Measurements from ENCODE around the gene TSPAN2.

TSPAN2 gene

DNA sequence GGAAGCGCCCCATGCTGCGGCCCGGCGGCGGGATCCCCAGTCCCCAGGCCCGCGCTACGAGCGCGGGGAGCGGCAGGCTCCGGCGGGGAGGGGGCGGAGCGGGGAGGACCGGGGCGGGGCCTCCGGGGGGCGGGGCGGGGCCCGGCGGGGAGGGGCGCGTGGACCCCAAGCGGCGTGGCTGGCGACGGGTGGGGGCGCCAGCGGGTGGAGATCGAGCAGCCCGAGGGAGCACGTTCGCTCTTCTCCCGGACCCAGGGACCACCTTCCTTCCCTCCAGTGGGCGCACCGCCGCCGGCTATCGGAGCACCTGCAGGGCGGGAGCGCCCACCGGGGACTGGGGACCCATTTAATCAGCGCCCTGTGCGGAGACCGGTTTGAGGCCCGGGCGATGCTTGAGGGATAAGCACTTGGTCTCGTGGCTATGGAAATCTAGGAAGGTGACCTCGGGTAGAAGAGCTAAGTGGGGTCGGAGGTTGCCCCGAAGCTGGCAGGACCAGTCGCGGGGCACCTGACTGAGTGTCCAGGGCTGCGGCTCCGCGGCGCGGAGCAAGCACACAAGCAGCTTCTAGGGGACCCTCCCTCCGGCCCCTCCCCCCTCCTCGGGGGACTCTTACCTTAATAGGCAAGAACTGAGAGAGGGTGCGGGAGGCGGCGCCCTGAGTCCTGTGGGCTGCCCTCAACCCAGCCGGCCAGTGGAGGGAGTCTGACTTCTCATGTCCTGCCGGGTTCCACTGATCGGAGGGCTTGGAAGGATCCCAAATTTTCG is at the start of gene TSPAN2:
Gene TSPAN2 (minus strand): TSS at position 84 of the 766 bp plus-strand sequence. CDS start 71 bp downstream, at position 13.
- peak; percentile 47 for DNase-seq (ENCODE audit: low spot score)
- TF ChIP-seq, protein P1, sequence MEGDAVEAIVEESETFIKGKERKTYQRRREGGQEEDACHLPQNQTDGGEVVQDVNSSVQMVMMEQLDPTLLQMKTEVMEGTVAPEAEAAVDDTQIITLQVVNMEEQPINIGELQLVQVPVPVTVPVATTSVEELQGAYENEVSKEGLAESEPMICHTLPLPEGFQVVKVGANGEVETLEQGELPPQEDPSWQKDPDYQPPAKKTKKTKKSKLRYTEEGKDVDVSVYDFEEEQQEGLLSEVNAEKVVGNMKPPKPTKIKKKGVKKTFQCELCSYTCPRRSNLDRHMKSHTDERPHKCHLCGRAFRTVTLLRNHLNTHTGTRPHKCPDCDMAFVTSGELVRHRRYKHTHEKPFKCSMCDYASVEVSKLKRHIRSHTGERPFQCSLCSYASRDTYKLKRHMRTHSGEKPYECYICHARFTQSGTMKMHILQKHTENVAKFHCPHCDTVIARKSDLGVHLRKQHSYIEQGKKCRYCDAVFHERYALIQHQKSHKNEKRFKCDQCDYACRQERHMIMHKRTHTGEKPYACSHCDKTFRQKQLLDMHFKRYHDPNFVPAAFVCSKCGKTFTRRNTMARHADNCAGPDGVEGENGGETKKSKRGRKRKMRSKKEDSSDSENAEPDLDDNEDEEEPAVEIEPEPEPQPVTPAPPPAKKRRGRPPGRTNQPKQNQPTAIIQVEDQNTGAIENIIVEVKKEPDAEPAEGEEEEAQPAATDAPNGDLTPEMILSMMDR (IDR thresholded peaks at IDR 0.05; ENCODE audit: borderline replicate concordance, control extremely low read depth, extremely low read depth, insufficient read depth, missing control alignments) = no peak
- in situ Hi-C loops (cut with MboI; ENCODE audit: low sequenced_read_pairs, unreplicated experiment) = no loop called here

DNA sequence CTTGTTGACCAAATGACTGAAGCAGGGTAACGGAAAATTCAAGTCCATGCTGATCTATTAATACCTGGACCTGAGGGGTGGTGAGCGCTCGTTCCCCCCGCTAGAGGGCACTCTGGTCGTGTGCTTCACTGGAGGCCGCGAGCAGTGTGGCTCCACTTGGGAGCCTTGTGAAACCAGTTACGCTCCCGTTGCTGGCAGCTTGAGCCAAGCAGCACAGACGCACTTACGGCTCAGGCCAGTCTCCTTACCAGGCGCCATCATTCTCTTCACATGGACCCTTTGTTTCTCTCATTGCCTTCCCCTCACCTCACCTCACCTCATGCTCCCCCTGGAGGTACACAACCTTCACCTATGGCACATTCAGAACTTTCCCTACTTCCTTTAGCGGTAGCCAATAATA is 49.7 kb upstream of the TSPAN2 start:
- in situ Hi-C loops (cut with MboI; ENCODE audit: low sequenced_read_pairs, unreplicated experiment) = loop anchor here (25.0 kb wide), 1 partner anchor 448 kb away; no protein-coding TSS in a partner anchor
- TF ChIP-seq, protein P1 (IDR thresholded peaks at IDR 0.05; ENCODE audit: borderline replicate concordance, control extremely low read depth, extremely low read depth, insufficient read depth, missing control alignments) = peak; percentile 82
- DNase-seq (ENCODE audit: low spot score) = peak; percentile 83

DNA sequence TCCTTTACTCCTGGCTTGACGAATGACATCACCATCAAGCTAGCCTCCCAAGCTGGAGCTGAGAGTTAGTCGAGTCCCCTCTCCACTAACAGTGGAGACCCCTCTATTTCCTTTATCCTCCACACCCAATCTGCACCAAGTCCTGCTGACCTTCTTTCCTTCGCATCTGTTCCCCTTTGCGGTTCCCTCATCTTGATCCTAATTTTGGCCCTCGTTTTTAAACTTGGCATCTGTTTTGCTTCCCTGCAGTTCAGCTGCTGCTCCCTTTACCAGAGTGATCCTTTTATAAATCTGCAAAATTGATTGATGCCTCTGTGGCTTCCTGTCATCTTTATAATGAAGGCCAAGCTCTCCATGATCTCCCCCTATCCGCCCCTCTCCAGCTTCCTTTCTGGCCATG is 49.0 kb upstream of the TSPAN2 start:
- no peak for DNase-seq (ENCODE audit: low spot score)
- in situ Hi-C loops (cut with MboI; ENCODE audit: low sequenced_read_pairs, unreplicated experiment) = loop anchor here (25.0 kb wide), 1 partner anchor 449 kb away; no protein-coding TSS in a partner anchor
- TF ChIP-seq, protein P1 (IDR thresholded peaks at IDR 0.05; ENCODE audit: borderline replicate concordance, control extremely low read depth, extremely low read depth, insufficient read depth, missing control alignments) = no peak

DNA sequence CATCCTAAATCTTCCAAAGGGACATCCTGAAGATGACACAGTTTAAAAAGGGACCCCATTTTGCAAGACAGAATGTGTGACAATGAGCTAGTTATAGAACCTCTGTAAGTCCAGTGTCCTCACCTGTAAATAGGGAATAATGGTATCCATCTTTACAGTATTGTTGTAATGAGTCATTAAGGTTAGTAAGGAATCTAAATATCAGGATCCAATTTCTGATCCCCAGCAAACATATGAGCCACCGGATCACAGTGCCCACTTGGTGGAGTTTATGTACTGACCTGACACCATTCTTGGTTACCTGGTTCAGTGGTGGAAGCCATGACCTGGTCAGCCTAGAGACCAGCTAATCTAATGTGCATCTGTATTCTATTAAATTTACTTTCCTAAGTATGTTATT is 47.9 kb upstream of the TSPAN2 start:
- TF ChIP-seq, protein P1 (IDR thresholded peaks at IDR 0.05; ENCODE audit: borderline replicate concordance, control extremely low read depth, extremely low read depth, insufficient read depth, missing control alignments) = no peak
- in situ Hi-C loops (cut with MboI; ENCODE audit: low sequenced_read_pairs, unreplicated experiment) = loop anchor here (25.0 kb wide), 1 partner anchor 450 kb away; no protein-coding TSS in a partner anchor
- no peak for DNase-seq (ENCODE audit: low spot score)

DNA sequence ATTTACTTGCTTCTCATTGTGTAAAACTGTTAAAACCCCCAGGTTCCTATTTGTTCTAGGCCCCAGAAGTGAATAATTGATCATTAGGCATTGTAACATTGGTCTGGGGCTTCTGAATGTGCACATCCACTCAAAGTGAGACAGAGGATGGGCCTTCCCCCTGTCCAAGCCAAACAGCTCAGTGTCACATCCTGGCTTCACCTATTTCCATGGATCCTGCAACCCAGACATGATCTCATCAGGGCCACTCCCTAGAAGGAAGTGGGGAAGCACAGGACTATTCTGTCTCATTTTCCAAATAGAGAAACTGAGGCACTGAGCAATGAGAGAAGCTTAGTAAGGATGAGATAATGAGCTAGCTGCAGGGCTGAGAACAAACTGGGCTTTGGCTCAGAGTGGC is 47.4 kb upstream of the TSPAN2 start:
- in situ Hi-C loops (cut with MboI; ENCODE audit: low sequenced_read_pairs, unreplicated experiment) = loop anchor here (25.0 kb wide), 1 partner anchor 451 kb away; no protein-coding TSS in a partner anchor
- TF ChIP-seq, protein P1 (IDR thresholded peaks at IDR 0.05; ENCODE audit: borderline replicate concordance, control extremely low read depth, extremely low read depth, insufficient read depth, missing control alignments) = no peak
- DNase-seq (ENCODE audit: low spot score) = no peak

DNA sequence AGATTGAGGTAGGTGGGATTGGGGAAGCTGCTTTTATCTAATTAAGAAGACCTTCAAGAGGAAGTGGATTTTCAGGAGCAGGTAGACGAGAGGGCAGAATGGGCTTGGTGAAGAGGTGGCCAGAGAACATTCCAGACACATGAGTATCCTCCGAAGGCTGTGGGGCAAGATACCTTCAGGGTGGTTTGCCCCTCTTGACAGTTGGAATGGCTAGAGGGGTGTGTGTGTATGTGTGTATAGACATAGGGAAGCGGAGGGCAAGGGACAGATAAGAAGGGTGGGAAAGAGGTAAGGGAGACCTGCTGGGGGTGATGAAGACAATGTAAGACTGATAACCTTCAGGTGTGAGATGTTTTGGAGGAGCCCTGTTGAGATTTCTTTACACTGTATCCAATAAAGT is 46.8 kb upstream of the TSPAN2 start:
- no peak for DNase-seq (ENCODE audit: low spot score)
- in situ Hi-C loops (cut with MboI; ENCODE audit: low sequenced_read_pairs, unreplicated experiment) = loop anchor here (25.0 kb wide), 1 partner anchor 451 kb away; no protein-coding TSS in a partner anchor
- TF ChIP-seq, protein P1 (IDR thresholded peaks at IDR 0.05; ENCODE audit: borderline replicate concordance, control extremely low read depth, extremely low read depth, insufficient read depth, missing control alignments) = no peak

All from GM13976 (cell line).